H1 (cell line): Measurements from ENCODE around the gene TDRD3. TPM values are rescaled to one million over a fixed set of nuclear protein-coding genes. Genes with fewer than 3 reads are reported as not detected.

Experiments
- CTCF ChIA-PET: fragments of 300-600 bp; sonication (Branson Sonifier 250); formaldehyde crosslinking; loops from one replicate; lab custom pipeline; 2021; ENCODE audit not compliant: partially characterized antibody; lab: Charles Lee
- POLR2A ChIA-PET: fragments of 300-600 bp; sonication (Branson Sonifier 250); formaldehyde crosslinking; loops from one replicate; lab custom pipeline; 2021; ENCODE audit warnings: inconsistent platforms; ENCODE audit not compliant: partially characterized antibody; lab: Charles Lee
- DNase-seq, 2 experiments: peaks; one replicate each; pipeline versions ENCODE4 v3.0.0 to v3.0.0-alpha.2; 2010 to 2022; ENCODE audit warnings: low spot score in 2 of 2, low read depth in 1 of 2, mixed read lengths in 1 of 2
- FAIRE-seq: peaks from 2 replicates; lab custom pipeline; 2011; peaks lifted over from hg19 to GRCh38; lab: Jason Lieb, UNC
- H2AFZ ChIP-seq: 2 replicates; pipeline ENCODE4 v1.8.1; 2012; ENCODE audit warnings: low read length, inconsistent platforms
- H2AK5ac ChIP-seq: 2 replicates; pipeline ENCODE4 v1.6.1; 2013; ENCODE audit warnings: low read depth, low read length
- H2BK120ac ChIP-seq: replicated peaks from 2 replicates; pipeline ENCODE3; 2013; ENCODE audit warnings: low read depth, low read length, inconsistent platforms
- H2BK12ac ChIP-seq: 2 replicates; pipeline ENCODE4 v1.6.1; 2013; ENCODE audit warnings: low read depth, low read length
- H2BK15ac ChIP-seq: 2 replicates; pipeline ENCODE4 v1.6.1; 2013; ENCODE audit warnings: low read length
- H2BK20ac ChIP-seq: 2 replicates; pipeline ENCODE4 v1.6.1; 2013; ENCODE audit warnings: low read length
- H2BK5ac ChIP-seq: 2 replicates; pipeline ENCODE4 v1.6.1; 2013; ENCODE audit warnings: low read depth, low read length
- H3K14ac ChIP-seq: 2 replicates; pipeline ENCODE4 v1.6.1; 2013; ENCODE audit warnings: inconsistent platforms; ENCODE audit not compliant: insufficient read length
- H3K18ac ChIP-seq: 2 replicates; pipeline ENCODE4 v1.6.1; 2013; ENCODE audit warnings: low read length; ENCODE audit errors: extremely low read depth
- H3K23ac ChIP-seq: 2 replicates; pipeline ENCODE4 v1.6.1; 2013; ENCODE audit warnings: inconsistent platforms; ENCODE audit not compliant: insufficient read length
- H3K23me2 ChIP-seq: 2 replicates; pipeline ENCODE4 v1.6.1; 2013; ENCODE audit warnings: low read depth, low read length
- H3K27ac ChIP-seq: 2 replicates; pipeline ENCODE4 v1.6.1; 2011; ENCODE audit warnings: low read depth, low read length, inconsistent platforms
- H3K27me3 ChIP-seq, 4 experiments: replicated peaks in 1 of 4; 1 replicate in 1 of 4; 2 replicates in 3 of 4; pipeline versions ENCODE4 v1.6.1 to v1.8.1; 2011 to 2013; ENCODE audit warnings: low read length in 3 of 4, mild to moderate bottlenecking in 3 of 4, inconsistent platforms in 2 of 4, mixed read lengths in 2 of 4, moderate library complexity in 1 of 4; ENCODE audit not compliant: control insufficient read depth in 3 of 4, insufficient read depth in 3 of 4; ENCODE audit errors: extremely low read depth in 1 of 4
- H3K36me3 ChIP-seq, 4 experiments: 2 replicates each; pipeline versions ENCODE4 v1.6.1 to v1.8.1; 2011 to 2013; ENCODE audit warnings: mild to moderate bottlenecking in 4 of 4, low read length in 3 of 4, moderate library complexity in 2 of 4, control low read depth in 1 of 4, inconsistent platforms in 1 of 4; ENCODE audit not compliant: insufficient read depth in 4 of 4, control insufficient read depth in 2 of 4
- H3K4ac ChIP-seq: replicated peaks from 2 replicates; pipeline ENCODE3; 2013; ENCODE audit warnings: low read length, low read depth, mixed read lengths, inconsistent platforms; ENCODE audit not compliant: insufficient read length
- H3K4me1 ChIP-seq, 4 experiments: replicated peaks in 1 of 4; 1 replicate in 1 of 4; 2 replicates in 3 of 4; pipeline versions ENCODE4 v1.6.1 to v1.8.1; 2011 to 2013; ENCODE audit warnings: low read length in 3 of 4, inconsistent platforms in 2 of 4, mixed read lengths in 1 of 4; ENCODE audit not compliant: insufficient read depth in 4 of 4, control insufficient read depth in 3 of 4
- H3K4me2 ChIP-seq, 2 experiments: 2 replicates each; pipeline versions ENCODE4 v1.6.1 to v1.8.1; 2011 to 2013; ENCODE audit warnings: low read depth in 2 of 2, low read length in 2 of 2, control low read depth in 1 of 2, inconsistent platforms in 1 of 2, mild to moderate bottlenecking in 1 of 2; ENCODE audit not compliant: insufficient read depth in 1 of 2
- H3K4me3 ChIP-seq, 4 experiments: fragments of 200-600, 300-600 bp in 1 of 4; sonication (generic), shearing (Covaris generic), sonication (Bioruptor Twin) in 1 of 4; 2 replicates each; pipeline versions ENCODE4 v1.5.1 to v1.8.1; 2011 to 2016; ENCODE audit warnings: low read length in 4 of 4, low read depth in 3 of 4, control low read depth in 2 of 4, inconsistent platforms in 2 of 4, mild to moderate bottlenecking in 2 of 4, mixed read lengths in 1 of 4, moderate library complexity in 1 of 4; ENCODE audit not compliant: insufficient read depth in 2 of 4; ENCODE audit errors: extremely low read depth in 1 of 4
- H3K56ac ChIP-seq: replicated peaks from 2 replicates; pipeline ENCODE3; 2013; ENCODE audit warnings: low read depth, mild to moderate bottlenecking, mixed read lengths, low read length, inconsistent platforms; ENCODE audit not compliant: insufficient read length
- H3K79me1 ChIP-seq: 2 replicates; pipeline ENCODE4 v1.6.1; 2013; ENCODE audit warnings: low read depth, low read length, control low read depth
- H3K79me2 ChIP-seq, 2 experiments: 2 replicates each; pipeline versions ENCODE4 v1.6.1 to v1.8.1; 2012 to 2013; ENCODE audit warnings: low read length in 2 of 2, mild to moderate bottlenecking in 2 of 2, inconsistent platforms in 1 of 2; ENCODE audit not compliant: insufficient read depth in 2 of 2, control insufficient read depth in 1 of 2
- H3K9ac ChIP-seq, 4 experiments: replicated peaks in 1 of 4; 1 replicate in 1 of 4; 2 replicates in 3 of 4; pipeline versions ENCODE4 v1.6.1 to v1.8.1; 2011 to 2013; ENCODE audit warnings: low read depth in 3 of 4, low read length in 3 of 4, control low read depth in 2 of 4, mild to moderate bottlenecking in 2 of 4, moderate library complexity in 2 of 4, inconsistent platforms in 1 of 4; ENCODE audit errors: extremely low read depth in 1 of 4
- H3K9me3 ChIP-seq, 2 experiments: 2 replicates each; pipeline versions ENCODE4 v1.6.1 to v1.8.1; 2012 to 2013; ENCODE audit warnings: mild to moderate bottlenecking in 2 of 2, moderate library complexity in 2 of 2, control low read depth in 1 of 2, inconsistent platforms in 1 of 2, low read depth in 1 of 2, low read length in 1 of 2, mixed read lengths in 1 of 2; ENCODE audit not compliant: insufficient read depth in 2 of 2
- H4K20me1 ChIP-seq, 2 experiments: replicated peaks in 1 of 2; 2 replicates each; pipeline versions ENCODE3 to v1.8.1; 2011 to 2013; ENCODE audit warnings: inconsistent platforms in 2 of 2, low read length in 2 of 2, mild to moderate bottlenecking in 1 of 2; ENCODE audit not compliant: insufficient read depth in 2 of 2, control insufficient read depth in 1 of 2
- H4K5ac ChIP-seq: 2 replicates; pipeline ENCODE4 v1.6.1; 2013; ENCODE audit warnings: low read length, low read depth, mixed read lengths, inconsistent platforms; ENCODE audit not compliant: insufficient read length
- H4K8ac ChIP-seq: 2 replicates; pipeline ENCODE4 v1.8.0; 2013; ENCODE audit warnings: mild to moderate bottlenecking, moderate library complexity, low read length, inconsistent platforms; ENCODE audit not compliant: insufficient read depth; ENCODE audit errors: extremely low read depth
- H4K91ac ChIP-seq: replicated peaks from 2 replicates; pipeline ENCODE3; 2013; ENCODE audit warnings: low read length, mixed read lengths, inconsistent platforms; ENCODE audit not compliant: insufficient read length
- ASH2L ChIP-seq: fragments of 200-600, 300-600 bp; sonication (generic); IDR thresholded peaks from one replicate; pipeline ENCODE4 v1.7.1; 2017; ENCODE audit warnings: low read length
- BCL11A ChIP-seq, 2 experiments: IDR thresholded peaks; one replicate each; pipeline ENCODE4 v1.6.1; 2011; ENCODE audit warnings: low read depth in 2 of 2, low read length in 2 of 2, mild to moderate bottlenecking in 2 of 2
- CBX5 ChIP-seq: fragments of 300-800, 300-1000 bp; sonication (generic); IDR thresholded peaks from 2 replicates; pipeline ENCODE4 v1.7.1; 2016; ENCODE audit warnings: antibody characterized with exemption, low read length, low read depth
- CEBPB ChIP-seq: IDR thresholded peaks from 2 replicates; pipeline ENCODE4 v1.6.1; 2012; ENCODE audit warnings: low read depth, low read length
- EZH2 ChIP-seq: fragments of 200-600 bp; sonication (generic); IDR thresholded peaks from 2 replicates; pipeline ENCODE4 v1.7.1; 2012; ENCODE audit warnings: low read depth, mild to moderate bottlenecking, moderate library complexity, low read length, inconsistent platforms; ENCODE audit not compliant: severe bottlenecking
- PHF8 ChIP-seq: fragments of 200-600 bp; sonication (generic); conservative IDR thresholded peaks from 2 replicates; pipeline ENCODE4 v1.7.1; 2012; ENCODE audit warnings: low read depth, mild to moderate bottlenecking, inconsistent platforms, low read length, moderate library complexity
- POLR2A ChIP-seq, 2 experiments: IDR thresholded peaks; 1 replicate in 1 of 2; 2 replicates in 1 of 2; pipeline ENCODE4 v1.6.1; 2011; ENCODE audit warnings: low read depth in 2 of 2, low read length in 2 of 2, mild to moderate bottlenecking in 2 of 2; ENCODE audit errors: control extremely low read depth in 1 of 2
- POU5F1 ChIP-seq: IDR thresholded peaks from 2 replicates; pipeline ENCODE4 v1.6.1; 2011; ENCODE audit warnings: low read depth, mild to moderate bottlenecking, low read length, moderate library complexity
- RFX5 ChIP-seq: IDR thresholded peaks from 2 replicates; pipeline ENCODE4 v1.6.1; 2011; ENCODE audit warnings: low read depth, low read length, improper control_type of control experiment, borderline replicate concordance
- SIRT6 ChIP-seq: IDR thresholded peaks from one replicate; pipeline ENCODE4 v1.7.1; 2012; ENCODE audit warnings: low read length, inconsistent platforms
- SP1 ChIP-seq: IDR thresholded peaks from 2 replicates; pipeline ENCODE4 v1.6.1; 2011; ENCODE audit warnings: low read depth, low read length
- TAF1 ChIP-seq: IDR thresholded peaks from 2 replicates; pipeline ENCODE4 v1.6.1; 2011; ENCODE audit warnings: mild to moderate bottlenecking, low read depth, low read length
- TCF12 ChIP-seq: IDR thresholded peaks from 2 replicates; pipeline ENCODE4 v1.6.1; 2011; ENCODE audit warnings: low read depth, mild to moderate bottlenecking, low read length
- TEAD4 ChIP-seq: IDR thresholded peaks from 2 replicates; pipeline ENCODE4 v1.6.1; 2012; ENCODE audit warnings: low read depth, low read length, inconsistent platforms, mixed read lengths
- WGBS, 2 experiments: shearing (Covaris generic) in 1 of 2; methylation state at CpG; one replicate each; pipeline versions ENCODE4 v1.1.6 to v1.1.7; 2013 to 2015; ENCODE audit warnings: low lambda C conversion rate in 2 of 2, mixed read lengths in 2 of 2, inconsistent platforms in 1 of 2, low coverage in 1 of 2, missing lambda C conversion rate in 1 of 2; ENCODE audit not compliant: insufficient replicate concordance in 2 of 2, insufficient coverage in 1 of 2, insufficient read length in 1 of 2; ENCODE audit errors: extremely low coverage in 1 of 2, missing lambda C conversion rate in 1 of 2; 5-methylcytosine and 5-hydroxymethylcytosine counted together
- polyA plus RNA-seq, 7 experiments: library from polyadenylated mRNA; depleted of rRNA in 3 of 7; stranded (reverse) in 5 of 7; unstranded in 2 of 7; fragments of >200 nt in 5 of 7; fragments of 200-250 nt in 2 of 7; gene quantifications; 1 replicate in 5 of 7; 2 replicates in 1 of 7; 4 replicates in 1 of 7; pipeline versions ENCODE4 v1.2.1 to v1.2.3, GENCODE V29; 2011 to 2013; ENCODE audit warnings: missing spikeins in 2 of 7, mixed read lengths in 2 of 7
- total RNA-seq: library from RNA; stranded (reverse); fragmentation: NEBNext Ultra II Directional; extraction: Animal tissue kit (Norgen Biotek cat#: 25700); gene quantifications from 2 replicates; pipeline ENCODE4 v1.2.1, GENCODE V29; 2021
- TF ChIP-seq, protein P1 (sequence below): IDR thresholded peaks from 2 replicates; pipeline ENCODE4 v1.6.1; 2012; ENCODE audit warnings: inconsistent platforms

Gene TDRD3
- total and polyA plus RNA-seq, 2 of the 8 experiments (the other 6 are each of a cell fraction or from before 2014, with no cell fraction given): 2.5 to 14.7 TPM

DNA sequence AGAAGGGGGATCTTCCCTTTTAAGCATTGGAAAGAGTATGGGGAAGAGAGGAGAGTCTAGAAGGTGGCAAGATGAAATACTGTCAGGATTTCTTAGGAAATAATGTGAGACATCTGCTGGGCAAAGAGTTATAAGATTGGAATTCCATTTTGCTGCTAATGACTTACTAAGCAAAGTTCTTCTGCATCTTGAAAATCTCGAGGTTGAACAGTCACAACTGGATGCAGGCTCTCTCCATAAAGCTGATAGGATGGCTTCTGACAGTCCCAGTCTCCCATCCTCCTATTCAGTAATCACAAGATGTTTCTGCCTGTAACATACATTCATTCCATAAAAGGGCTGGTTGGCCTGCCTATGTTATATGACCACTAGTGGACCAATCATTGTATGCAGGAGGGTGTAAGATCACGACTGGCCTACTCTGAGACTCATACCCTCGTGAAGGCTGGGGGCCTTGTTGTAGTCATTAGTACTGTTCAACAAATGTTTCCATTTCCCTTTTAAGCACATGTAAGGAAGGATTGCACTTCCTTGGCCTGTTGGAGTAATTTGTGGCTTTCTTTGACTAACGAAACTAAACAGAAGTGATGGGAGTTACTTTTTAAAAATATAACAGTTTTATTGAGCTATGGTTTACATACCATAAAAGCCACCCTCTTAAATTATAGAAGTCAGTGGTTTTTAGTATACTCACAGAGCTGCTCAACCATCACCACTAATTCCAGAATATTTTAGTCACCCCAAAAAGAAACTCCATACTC lies 45.0 kb upstream of the TDRD3 start:
- H4K8ac ChIP-seq: no peak overlapping the region
- CTCF ChIA-PET: interaction anchor here (1.5 to 3.0 kb wide), 2 partner anchors 17 kb away, joined by 8 to 11 read pairs; no protein-coding TSS in a partner anchor
- no peak overlapping the region for H2AK5ac ChIP-seq
- no peak overlapping the region for H3K4ac ChIP-seq
- H2BK5ac ChIP-seq: no peak overlapping the region
- H3K79me2 ChIP-seq: no peaks in the 10 kb centered on the region
- no peaks in the 10 kb centered on the region for H4K20me1 ChIP-seq
- H2BK12ac ChIP-seq: no peak overlapping the region
- H3K23ac ChIP-seq: no peak overlapping the region
- H3K56ac ChIP-seq: no peak overlapping the region
- no peak overlapping the region for H3K4me3 ChIP-seq
- no peaks in the 10 kb centered on the region for H3K27me3 ChIP-seq
- no peak overlapping the region for H2BK15ac ChIP-seq
- H3K4me1 ChIP-seq: no peaks in the 10 kb centered on the region
- no peaks in the 10 kb centered on the region for H3K36me3 ChIP-seq
- DNase-seq: no peak
- no peak overlapping the region for H4K91ac ChIP-seq
- H3K14ac ChIP-seq: no peak overlapping the region
- H3K23me2 ChIP-seq: no peaks in the 10 kb centered on the region
- 88% methylated on average over 4 of the region's 4 CpGs; no CpG with 5 or more reads in 1 of the 2 experiments for WGBS, 2 experiments
- POLR2A ChIA-PET: no interaction called here
- no peak overlapping the region for H4K5ac ChIP-seq
- no peak overlapping the region for H3K4me2 ChIP-seq
- FAIRE-seq: no peak
- no peak overlapping the region for H2BK20ac ChIP-seq
- H3K27ac ChIP-seq: no peak overlapping the region
- H2BK120ac ChIP-seq: no peak overlapping the region
- H3K18ac ChIP-seq: no peak overlapping the region
- H3K9ac ChIP-seq: no peak overlapping the region
- H3K9me3 ChIP-seq: no peaks in the 10 kb centered on the region
- H3K79me1 ChIP-seq: no peaks in the 10 kb centered on the region
- TF ChIP-seq TCF12 (no peak), POU5F1 (no peak), RFX5 (no peak), EZH2 (no peak), TEAD4 (no peak), SP1 (no peak), TAF1 (no peak), POLR2A (IDR thresholded peaks at IDR 0.05; ENCODE audit: control extremely low read depth in 1 of 2, low read depth in 2 of 2, low read length in 2 of 2) (no peak), ASH2L (no peak), BCL11A (IDR thresholded peaks at IDR 0.05; ENCODE audit: low read depth in 2 of 2, low read length in 2 of 2) (no peak), PHF8 (no peak), CEBPB (no peak), SIRT6 (no peak), CBX5 (no peak)
- TF ChIP-seq, protein P1, sequence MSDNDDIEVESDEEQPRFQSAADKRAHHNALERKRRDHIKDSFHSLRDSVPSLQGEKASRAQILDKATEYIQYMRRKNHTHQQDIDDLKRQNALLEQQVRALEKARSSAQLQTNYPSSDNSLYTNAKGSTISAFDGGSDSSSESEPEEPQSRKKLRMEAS: no peak
- H2AFZ ChIP-seq: no peak overlapping the region
